Fibroblast of lung (primary cell): Measurements from ENCODE around the gene C1orf141. TPM values are rescaled to one million over a fixed set of nuclear protein-coding genes. Genes with fewer than 3 reads are reported as not detected.
"Not testable (repeated sequence)": the region's sequence is repeated elsewhere in the genome, so short reads cannot be mapped to it uniquely, and the experiment has no call there.

ENCODE experiments used
- DNase-seq, 2 donors: peaks; one replicate each; pipeline versions ENCODE4 v3.0.0 to v3.0.0-alpha.2; 2010; ENCODE audit warnings: low read depth in 2 of 2
- H2AFZ ChIP-seq: 2 replicates; pipeline ENCODE4 v1.5.1; 2012; ENCODE audit warnings: low read length, control low read depth, inconsistent platforms
- H3K27ac ChIP-seq: 2 replicates; pipeline ENCODE4 v1.5.1; 2011; ENCODE audit warnings: low read length, control low read depth; ENCODE audit not compliant: insufficient read depth
- H3K27me3 ChIP-seq: 2 replicates; pipeline ENCODE4 v1.5.1; 2011; ENCODE audit warnings: mild to moderate bottlenecking, low read length; ENCODE audit not compliant: control insufficient read depth, insufficient read depth
- H3K36me3 ChIP-seq: 2 replicates; pipeline ENCODE4 v1.5.1; 2011; ENCODE audit warnings: low read length; ENCODE audit not compliant: control insufficient read depth, insufficient read depth
- H3K4me1 ChIP-seq: 2 replicates; pipeline ENCODE4 v1.5.1; 2011; ENCODE audit warnings: low read length; ENCODE audit not compliant: control insufficient read depth, insufficient read depth; ENCODE audit errors: extremely low read depth
- H3K4me2 ChIP-seq: 2 replicates; pipeline ENCODE4 v1.5.1; 2011; ENCODE audit warnings: low read length, control low read depth; ENCODE audit not compliant: insufficient read depth; ENCODE audit errors: extremely low read depth
- H3K4me3 ChIP-seq, 4 experiments: fragments of 200-600 bp in 1 of 4; sonication (generic) in 1 of 4; replicated peaks in 1 of 4; 2 replicates each; pipeline ENCODE4 v1.5.1; 2011 to 2016; ENCODE audit warnings: low read length in 4 of 4, low read depth in 3 of 4, mild to moderate bottlenecking in 3 of 4, control low read depth in 2 of 4, inconsistent platforms in 1 of 4, mixed read lengths in 1 of 4; ENCODE audit not compliant: insufficient read depth in 1 of 4; ENCODE audit errors: control extremely low read depth in 1 of 4
- H3K79me2 ChIP-seq: 2 replicates; pipeline ENCODE4 v1.5.1; 2012; ENCODE audit warnings: mild to moderate bottlenecking, low read length, inconsistent platforms; ENCODE audit not compliant: control insufficient read depth, insufficient read depth
- H3K9ac ChIP-seq: 2 replicates; pipeline ENCODE4 v1.5.1; 2011; ENCODE audit warnings: mild to moderate bottlenecking, low read length, control low read depth; ENCODE audit not compliant: insufficient read depth
- H3K9me3 ChIP-seq: 2 replicates; pipeline ENCODE4 v1.5.1; 2012; ENCODE audit warnings: low read depth, low read length; ENCODE audit not compliant: control insufficient read depth, insufficient read depth
- H4K20me1 ChIP-seq: 2 replicates; pipeline ENCODE4 v1.5.1; 2011; ENCODE audit warnings: low read length; ENCODE audit not compliant: control insufficient read depth, insufficient read depth; ENCODE audit errors: extremely low read depth
- CTCF ChIP-seq, 2 donors: IDR thresholded peaks in 1 of 2; conservative IDR thresholded peaks in 1 of 2; 1 replicate in 1 of 2; 2 replicates in 1 of 2; pipeline ENCODE4 v1.5.1; 2011 to 2012; ENCODE audit warnings: low read length in 2 of 2, control low read depth in 1 of 2, inconsistent platforms in 1 of 2, low read depth in 1 of 2, mild to moderate bottlenecking in 1 of 2
- EZH2 ChIP-seq: IDR thresholded peaks from 2 replicates; pipeline ENCODE4 v1.5.1; 2012; ENCODE audit warnings: low read length, control low read depth, mild to moderate bottlenecking; ENCODE audit errors: missing control alignments
- polyA plus RNA-seq, 2 donors: library from polyadenylated mRNA; depleted of rRNA in 1 of 2; stranded (reverse) in 1 of 2; unstranded in 1 of 2; fragments of >200 nt; gene quantifications; 2 replicates each; pipeline ENCODE4 v1.2.1, GENCODE V29; 2011 to 2012; ENCODE audit warnings: missing spikeins in 1 of 2
- total RNA-seq: library from RNA; depleted of rRNA; stranded (reverse); fragments of >200 nt; gene quantifications from 2 replicates; pipeline ENCODE4 v1.2.1, GENCODE V29; 2014

The C1orf141 gene
- total and polyA plus RNA-seq, 2 donors (not counting 1 experiment from before 2014, with no cell fraction given), result not detected

GRCh38 chr1:67149179-67149770 lies 14.5 kb upstream of the C1orf141 start:
- no peaks in the 10 kb centered on the region for H3K27me3 ChIP-seq
- H4K20me1 ChIP-seq, result no peaks in the 10 kb centered on the region
- no peak overlapping the region for H3K9ac ChIP-seq
- TF ChIP-seq CTCF (conservative IDR thresholded peaks at IDR 0.05 in 1 of 2, IDR thresholded peaks at IDR 0.05 in 1 of 2; ENCODE audit: low read depth in 1 of 2, low read length in 2 of 2) (peak; percentile 87 to 90), EZH2 (no peak)
- H3K36me3 ChIP-seq, result no peaks in the 10 kb centered on the region
- H3K9me3 ChIP-seq, result no peaks in the 10 kb centered on the region
- H3K4me1 ChIP-seq, result no peaks in the 10 kb centered on the region
- no peak overlapping the region for H2AFZ ChIP-seq
- no peak overlapping the region for H3K4me2 ChIP-seq
- H3K79me2 ChIP-seq, result no peaks in the 10 kb centered on the region
- peak; percentile 76 to 90 for DNase-seq
- no peak overlapping the region for H3K4me3 ChIP-seq
- no peak overlapping the region for H3K27ac ChIP-seq

GRCh38 chr1:67148516-67149178 lies 13.9 kb upstream of the C1orf141 start:
- no peak overlapping the region for H3K4me3 ChIP-seq
- H3K9ac ChIP-seq, result no peak overlapping the region
- no peaks in the 10 kb centered on the region for H3K36me3 ChIP-seq
- no peaks in the 10 kb centered on the region for H4K20me1 ChIP-seq
- no peak overlapping the region for H3K4me2 ChIP-seq
- H3K9me3 ChIP-seq, result no peaks in the 10 kb centered on the region
- DNase-seq, result no peak
- H3K27me3 ChIP-seq, result no peaks in the 10 kb centered on the region
- no peaks in the 10 kb centered on the region for H3K79me2 ChIP-seq
- no peak for TF ChIP-seq EZH2
- TF ChIP-seq CTCF (conservative IDR thresholded peaks at IDR 0.05 in 1 of 2, IDR thresholded peaks at IDR 0.05 in 1 of 2; ENCODE audit: low read depth in 1 of 2, low read length in 2 of 2), result no peak
- no peaks in the 10 kb centered on the region for H3K4me1 ChIP-seq
- H3K27ac ChIP-seq, result no peak overlapping the region
- peak overlapping the region; percentile 64 for H2AFZ ChIP-seq

- H3K79me2 ChIP-seq, H3K9me3 ChIP-seq, H3K27ac ChIP-seq, DNase-seq, H3K4me2 ChIP-seq, H4K20me1 ChIP-seq, H3K36me3 ChIP-seq, H2AFZ ChIP-seq, H3K27me3 ChIP-seq, H3K4me3 ChIP-seq, H3K9ac ChIP-seq, H3K4me1 ChIP-seq: not testable (repeated sequence)
These were observed 13.2 kb upstream of the C1orf141 start for GRCh38 chr1:67147973-67148372.
